Stimulated activated CD4-positive, alpha-beta T cell treated with anti-CD3 and anti-CD28 coated beads, TNF-alpha, amount 100 ng/mL, for 4 hours (primary cell): Measurements from ENCODE around the gene CCDC92B.

ENCODE experiments used
- DNase-seq, 3 experiments: peaks; one replicate each; pipeline ENCODE4 v3.0.0-alpha.2; 2020; ENCODE audit warnings: low read depth in 3 of 3

The CCDC92B gene

DNA sequence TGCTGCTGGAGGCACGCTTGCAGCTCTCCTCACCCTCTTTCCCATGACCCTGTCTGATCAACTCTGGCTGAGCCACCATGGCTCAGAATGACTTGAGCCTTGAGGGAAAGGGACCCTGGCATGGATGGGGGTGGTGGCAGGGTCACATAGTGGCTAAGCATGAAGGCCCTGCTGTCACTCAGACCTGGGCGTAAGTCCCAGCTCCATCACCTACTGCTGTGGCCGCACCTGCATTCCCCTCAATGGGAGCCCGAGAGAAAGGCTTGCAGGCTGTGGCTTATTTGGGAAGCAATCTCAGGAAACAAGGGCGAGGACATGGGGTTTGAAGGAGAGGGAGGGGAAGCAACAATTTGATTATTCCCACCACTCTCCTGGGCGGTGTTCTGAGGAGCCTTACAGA, 29.0 kb upstream of the CCDC92B start:
- no peak for DNase-seq

GRCh38 chr17:2777242-2777867, 27.9 kb upstream of the CCDC92B start:
- no peak for DNase-seq

DNA sequence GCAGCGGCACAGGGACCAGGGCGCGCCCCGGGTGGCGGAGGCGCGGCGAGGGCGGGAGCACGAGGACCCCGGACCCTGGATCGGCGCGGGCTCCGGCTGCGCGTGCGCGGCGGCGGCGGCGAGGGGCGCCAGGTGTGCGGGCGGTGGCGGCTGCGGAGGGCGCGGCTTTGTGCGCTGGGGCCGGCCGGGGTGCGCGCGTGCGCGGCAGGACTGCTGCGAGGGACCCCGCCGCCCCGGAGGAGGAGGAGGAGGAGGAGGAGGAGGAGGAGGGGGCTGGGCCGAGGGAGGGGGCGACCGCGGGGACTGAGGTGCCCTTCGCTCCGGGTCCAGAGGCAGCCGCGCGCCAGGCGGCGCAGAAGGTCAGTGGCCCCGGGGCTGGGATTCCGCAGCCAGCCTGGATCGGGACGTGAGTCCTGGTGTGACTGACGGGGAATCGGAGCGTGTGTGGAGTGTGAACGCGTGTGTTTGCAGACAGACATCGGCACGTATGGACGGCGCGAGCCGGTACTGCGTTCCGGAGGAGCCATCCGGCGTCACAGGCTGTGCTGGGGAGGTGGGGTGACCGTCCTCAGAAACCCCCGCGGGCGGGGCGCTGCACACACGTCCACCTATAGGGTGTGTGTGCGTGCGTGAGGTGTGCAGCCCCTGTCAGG, 27.3 kb upstream of the CCDC92B start:
- DNase-seq = no peak

- DNase-seq = no peak
These were observed 25.8 kb upstream of the CCDC92B start for GRCh38 chr17:2775206-2775605.

DNA sequence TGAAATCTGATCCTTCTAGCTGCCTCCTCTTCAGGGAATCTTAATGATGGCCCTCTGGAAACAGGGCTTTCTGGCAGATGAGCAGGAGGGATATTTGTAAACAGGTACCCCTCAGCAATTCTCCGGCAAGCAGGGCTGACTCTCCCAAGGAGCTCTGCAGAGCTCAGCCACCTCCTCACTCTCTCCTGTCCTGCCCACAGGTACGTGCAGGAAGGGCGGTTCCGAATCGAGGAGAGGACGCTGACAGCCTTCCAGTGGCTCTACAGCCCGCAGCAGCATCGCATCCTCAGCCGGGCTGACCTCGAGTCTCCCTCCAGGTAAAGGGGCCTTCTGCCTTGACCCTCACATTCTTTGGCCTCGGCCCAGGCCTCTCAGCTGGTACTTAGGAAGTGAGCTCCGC, 20.7 kb upstream of the CCDC92B start:
- DNase-seq = no peak

GRCh38 chr17:2758870-2759269, 9.4 kb upstream of the CCDC92B start:
- DNase-seq = no peak

DNA sequence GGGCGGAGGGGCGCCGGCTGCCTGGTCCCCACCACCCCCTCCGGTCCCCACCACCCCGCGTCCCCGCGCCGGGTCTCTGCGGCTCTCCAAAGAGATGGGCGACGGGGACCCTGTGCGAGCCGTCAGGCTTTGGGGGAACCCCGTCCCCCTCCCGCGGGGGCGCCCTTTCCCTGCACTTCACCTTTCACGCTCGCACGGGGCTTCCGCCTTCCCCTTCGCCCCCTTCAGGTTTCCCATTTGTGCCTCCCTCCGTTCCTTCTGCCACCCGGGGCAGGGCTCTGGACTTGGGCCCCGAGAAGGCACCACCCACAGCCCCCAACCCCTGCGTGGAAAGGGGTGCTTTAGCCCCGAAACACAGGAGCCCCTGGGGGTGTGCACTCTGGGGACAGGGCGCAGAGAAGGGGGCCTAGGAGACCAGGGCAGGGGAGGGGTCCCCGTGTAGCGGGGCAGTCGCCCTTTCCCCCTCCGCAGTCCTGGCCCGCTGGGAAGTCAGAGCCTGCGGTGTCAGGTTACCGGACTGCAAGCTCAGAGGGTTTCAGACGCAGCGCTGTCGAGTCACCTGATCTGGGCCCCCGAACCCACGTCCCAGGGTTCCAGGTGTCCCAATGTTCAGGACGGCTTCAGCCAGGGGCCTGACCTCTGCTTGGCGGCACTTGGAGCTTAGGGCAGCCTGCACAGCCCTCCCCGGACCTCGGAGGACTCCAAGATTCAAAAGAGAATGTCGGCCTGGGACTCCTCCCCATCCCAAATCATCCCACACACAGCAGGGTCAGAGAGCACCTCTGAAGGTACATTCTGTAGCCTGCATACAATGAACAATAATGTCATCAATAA, 6.7 kb upstream of the CCDC92B start:
- no peak for DNase-seq

GRCh38 chr17:2751491-2751890, 2.0 kb upstream of the CCDC92B start:
- DNase-seq = no peak

DNA sequence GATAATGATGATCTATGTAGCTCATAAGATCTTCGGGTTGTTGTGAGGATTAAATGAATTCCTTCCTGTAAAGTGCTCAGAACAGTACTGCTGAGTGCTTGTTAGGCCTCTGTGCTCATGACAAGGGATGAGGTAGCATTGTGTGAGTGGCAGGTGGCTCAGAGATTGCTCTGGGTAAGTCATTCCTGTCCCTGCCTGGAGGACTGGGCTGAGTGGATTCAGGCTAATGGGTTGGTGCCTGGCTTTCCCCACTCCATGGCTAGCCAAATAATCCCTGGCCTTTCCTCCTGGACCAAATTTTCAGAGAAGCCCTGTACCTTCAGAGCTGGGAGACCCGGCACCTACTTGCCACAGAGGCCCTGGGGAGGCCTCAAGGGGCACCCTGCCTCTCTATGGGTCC, 1.3 kb upstream of the CCDC92B start:
- DNase-seq = no peak

DNA sequence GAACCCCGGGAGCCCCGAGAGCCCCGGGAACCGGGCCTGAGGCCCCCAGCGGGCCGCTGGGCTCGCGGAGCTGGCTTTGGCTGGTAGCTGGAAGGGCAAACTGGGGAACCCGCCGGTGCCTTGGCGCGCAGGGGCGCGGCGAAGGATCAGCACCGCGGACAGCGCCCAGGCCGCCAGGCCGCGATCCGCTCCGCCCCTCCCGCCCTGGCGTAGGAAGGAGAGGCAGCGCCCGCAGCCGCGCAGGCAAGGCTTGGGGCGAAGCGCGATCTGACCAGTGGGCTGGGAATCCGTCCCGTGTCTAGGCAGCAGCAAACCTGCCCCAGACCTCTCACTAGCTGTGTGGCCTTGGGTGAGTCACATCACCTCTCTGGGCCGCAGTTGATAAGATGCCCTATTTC, 331 bp upstream of the CCDC92B start:
- DNase-seq = peak; percentile 34 to 60 (median 46)

- no peak for DNase-seq
These were observed 4.0 kb downstream of the CCDC92B start for GRCh38 chr17:2745317-2746037.

GRCh38 chr17:2737693-2738092, 11.8 kb downstream of the CCDC92B start:
- no peak for DNase-seq

- DNase-seq = no peak
These were observed 12.5 kb downstream of the CCDC92B start for GRCh38 chr17:2736956-2737355.

DNA sequence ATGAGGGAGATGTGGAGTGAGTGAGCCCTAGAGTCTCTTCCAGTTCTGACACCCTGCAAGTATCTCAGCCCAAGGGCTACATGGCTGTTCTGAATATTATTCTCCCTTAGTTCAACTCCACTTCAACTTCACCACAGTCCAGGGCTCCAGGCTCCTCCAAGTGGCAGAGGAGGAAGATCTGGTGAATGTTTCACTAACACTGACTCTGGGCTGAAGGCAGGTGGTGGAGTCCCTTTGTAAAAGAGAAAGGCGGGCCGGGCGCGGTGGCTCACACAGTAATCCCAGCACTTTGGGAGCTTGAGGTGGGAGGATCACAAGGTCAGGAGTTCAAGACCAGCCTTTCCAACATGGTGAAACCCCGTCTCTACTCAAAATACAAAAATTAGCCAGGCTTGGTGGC, 13.6 kb downstream of the CCDC92B start:
- DNase-seq = no peak

GRCh38 chr17:2734939-2735338, 14.5 kb downstream of the CCDC92B start:
- no peak for DNase-seq

- DNase-seq = no peak
These were observed 17.6 kb downstream of the CCDC92B start for GRCh38 chr17:2731807-2732206.

GRCh38 chr17:2730764-2731353, 18.6 kb downstream of the CCDC92B start:
- no peak for DNase-seq

GRCh38 chr17:2724784-2725164, 24.7 kb downstream of the CCDC92B start:
- peak in 1 of 3 experiments; percentile 40 for DNase-seq

DNA sequence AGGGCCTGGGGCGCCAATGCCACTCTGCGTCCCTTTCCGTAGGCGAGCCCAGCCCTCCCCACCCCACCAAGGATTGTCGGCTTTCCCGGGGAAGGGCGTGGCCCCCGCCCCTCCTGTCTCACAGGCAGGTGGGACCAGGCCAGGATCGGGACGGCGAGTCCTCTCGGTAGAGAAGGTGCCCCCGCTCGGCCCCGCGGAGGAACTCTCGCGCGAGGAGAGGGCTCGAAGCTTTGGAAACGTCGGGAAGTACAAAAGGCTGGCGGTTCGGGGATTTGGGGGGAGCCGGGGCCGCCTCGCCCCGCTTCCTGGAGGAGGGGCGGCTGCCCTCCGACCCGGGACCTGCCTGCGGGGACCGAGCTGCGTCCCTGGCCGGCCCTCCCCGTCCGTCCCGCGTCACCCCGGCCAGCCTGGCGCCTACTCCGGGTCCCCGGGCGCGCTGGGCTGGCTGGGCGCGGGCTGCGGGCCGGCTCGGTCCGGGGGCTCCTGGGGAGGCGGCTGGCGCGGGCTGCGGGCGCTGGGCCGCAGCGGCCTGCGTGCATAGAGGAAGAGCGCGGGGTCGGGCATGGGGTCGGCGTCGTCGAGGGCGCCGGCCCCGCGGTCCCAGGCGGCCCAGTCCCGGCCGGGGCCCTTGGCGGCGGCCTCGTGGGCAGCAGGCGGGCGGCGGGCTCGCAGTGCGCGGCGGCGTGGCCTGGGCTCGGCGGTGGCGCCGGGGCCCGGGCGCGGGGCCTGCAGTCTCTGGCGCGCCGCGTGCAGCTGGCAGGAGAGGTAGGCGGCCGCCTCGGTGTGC, 25.3 kb downstream of the CCDC92B start:
- no peak for DNase-seq

- no peak for DNase-seq
These were observed 25.9 kb downstream of the CCDC92B start for GRCh38 chr17:2723505-2723996.

DNA sequence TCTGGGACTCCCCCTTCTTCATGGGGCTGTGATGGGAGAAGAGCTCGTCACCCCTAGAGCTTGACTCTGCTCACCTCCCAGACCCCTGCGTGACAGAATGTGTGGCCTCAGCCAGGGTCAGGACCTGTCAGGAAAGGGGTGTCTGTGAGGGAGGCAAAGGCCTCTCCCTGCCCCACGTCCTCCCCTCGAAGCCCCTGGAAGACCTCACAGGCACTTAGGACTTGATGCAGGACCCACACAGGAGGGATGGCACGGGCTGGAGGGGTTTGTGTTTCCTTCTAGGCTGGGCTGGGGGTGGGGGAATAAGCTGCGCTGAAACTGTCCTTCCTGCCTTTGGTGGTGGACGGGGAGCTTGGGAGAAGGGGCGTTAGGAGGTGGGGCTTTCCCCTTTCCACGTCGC, 26.8 kb downstream of the CCDC92B start:
- no peak for DNase-seq
